ENCODE data around the gene PLEKHG2. TPM values are rescaled to one million over a fixed set of nuclear protein-coding genes. Genes with fewer than 3 reads are reported as not detected.
A peak's percentile ranks its signal among the peaks of the same experiment; 100 is the strongest.
"Not testable (repeated sequence)": the region's sequence is repeated elsewhere in the genome, so short reads cannot be mapped to it uniquely, and the experiment has no call there.

Gene PLEKHG2
- total RNA-seq, 1 donor from 2014 or later, result 60.0 TPM

- peak; percentile 65 for DNase-seq (ENCODE audit: extremely low read depth, low read depth, low spot score)
Observed at GRCh38 chr19:39435499-39436349, 23.3 kb downstream of the PLEKHG2 start, which contains the start of gene RPS16. Gene RPS16, minus strand, starts transcription at chr19:39435949. Its CDS starts 54 bp downstream, at chr19:39435895.

GRCh38 chr19:39436350-39436716 is 23.9 kb downstream of the PLEKHG2 start:
- DNase-seq (ENCODE audit: extremely low read depth, low read depth, low spot score), result no peak

- no peak for DNase-seq (ENCODE audit: extremely low read depth, low read depth, low spot score)
Observed at GRCh38 chr19:39438270-39438934, 25.9 kb downstream of the PLEKHG2 start.

GRCh38 chr19:39444598-39445195 is 32.2 kb downstream of the PLEKHG2 start:
- no peak for DNase-seq (ENCODE audit: extremely low read depth, low read depth, low spot score)

- peak; percentile 81 for DNase-seq (ENCODE audit: extremely low read depth, low read depth, low spot score)
Observed at GRCh38 chr19:39445196-39446111, 33.0 kb downstream of the PLEKHG2 start, which contains the start of gene SUPT5H. Gene SUPT5H, plus strand, starts transcription at chr19:39445582. Its CDS starts 309 bp downstream, at chr19:39445891.

- no peak for DNase-seq (ENCODE audit: extremely low read depth, low read depth, low spot score)
Observed at GRCh38 chr19:39446365-39447084, 34.1 kb downstream of the PLEKHG2 start.

GRCh38 chr19:39448271-39448670 is 35.8 kb downstream of the PLEKHG2 start:
- DNase-seq (ENCODE audit: extremely low read depth, low read depth, low spot score), result no peak

GRCh38 chr19:39449116-39449797 is 36.8 kb downstream of the PLEKHG2 start:
- DNase-seq (ENCODE audit: extremely low read depth, low read depth, low spot score), result no peak

GRCh38 chr19:39451257-39451656 is 38.8 kb downstream of the PLEKHG2 start:
- DNase-seq (ENCODE audit: extremely low read depth, low read depth, low spot score), result not testable (repeated sequence)

GRCh38 chr19:39463403-39463802 is 50.9 kb downstream of the PLEKHG2 start:
- no peak for DNase-seq (ENCODE audit: extremely low read depth, low read depth, low spot score)

GRCh38 chr19:39465956-39466747 is 53.7 kb downstream of the PLEKHG2 start:
- no peak for DNase-seq (ENCODE audit: extremely low read depth, low read depth, low spot score)

- no peak for DNase-seq (ENCODE audit: extremely low read depth, low read depth, low spot score)
Observed at GRCh38 chr19:39467941-39468340, 55.5 kb downstream of the PLEKHG2 start.

- DNase-seq (ENCODE audit: extremely low read depth, low read depth, low spot score), result no peak
Observed at GRCh38 chr19:39469036-39469435, 56.6 kb downstream of the PLEKHG2 start.

GRCh38 chr19:39469567-39469966 is 57.1 kb downstream of the PLEKHG2 start:
- DNase-seq (ENCODE audit: extremely low read depth, low read depth, low spot score), result no peak

- DNase-seq (ENCODE audit: extremely low read depth, low read depth, low spot score), result no peak
Observed at GRCh38 chr19:39470724-39471339, 58.4 kb downstream of the PLEKHG2 start.

- no peak for DNase-seq (ENCODE audit: extremely low read depth, low read depth, low spot score)
Observed at GRCh38 chr19:39471756-39472536, 59.5 kb downstream of the PLEKHG2 start.

- DNase-seq (ENCODE audit: extremely low read depth, low read depth, low spot score), result no peak
Observed at GRCh38 chr19:39472746-39473442, 60.4 kb downstream of the PLEKHG2 start.
